K562 (cell line): Measurements from ENCODE around the gene KCNF1.

Source experiments
- CTCF ChIP-seq, 3 experiments: IDR thresholded peaks in 2 of 3; conservative IDR thresholded peaks in 1 of 3; 2 replicates each; pipeline ENCODE4 v1.5.1; 2011 to 2012; ENCODE audit warnings: low read length in 3 of 3, mild to moderate bottlenecking in 3 of 3, control low read depth in 2 of 3, improper control_type of control experiment in 1 of 3, inconsistent platforms in 1 of 3, low read depth in 1 of 3, mixed read lengths in 1 of 3, moderate library complexity in 1 of 3; ENCODE audit not compliant: insufficient read depth in 2 of 3
- FIP1L1 ChIP-seq: fragments of 200-400 bp; formaldehyde crosslinking; IDR thresholded peaks from 2 replicates; pipeline ENCODE4 v1.6.1; 2018; ENCODE audit warnings: mild to moderate bottlenecking, low read depth, low read length; ENCODE audit not compliant: poor library complexity, severe bottlenecking
- GABPA ChIP-seq: fragments of 200-800 bp; sonication (Bioruptor generic); conservative IDR thresholded peaks from 2 replicates; pipeline ENCODE4 v1.6.1; 2016; ENCODE audit warnings: low read depth, missing genetic modification characterization, missing compliant biosample characterization
- GTF2B ChIP-seq: IDR thresholded peaks from 2 replicates; pipeline ENCODE4 v1.6.1; 2011; ENCODE audit not compliant: insufficient read length; ENCODE audit errors: extremely low read depth
- MYNN ChIP-seq, 2 experiments: sonication (generic); formaldehyde crosslinking in 1 of 2; IDR thresholded peaks; 2 replicates each; pipeline versions ENCODE4 v1.5.0 to v1.6.1; 2016 to 2020; ENCODE audit warnings: antibody characterized with exemption in 1 of 2, missing genetic modification reagents in 1 of 2
- PHF8 ChIP-seq: fragments of 200-600 bp; sonication (generic); IDR thresholded peaks from 2 replicates; pipeline ENCODE4 v1.6.1; 2012; ENCODE audit warnings: mixed run types, mild to moderate bottlenecking, inconsistent platforms, low read length, moderate library complexity, borderline replicate concordance
- POLR2A ChIP-seq: fragments of 450-650 bp; conservative IDR thresholded peaks from 2 replicates; pipeline ENCODE4 v1.6.1; 2016
- ZNF121 ChIP-seq: sonication (generic); formaldehyde crosslinking; conservative IDR thresholded peaks from 2 replicates; pipeline ENCODE4 v1.8.0; 2022; ENCODE audit warnings: missing genetic modification reagents
- ZNF134 ChIP-seq: fragments of 250-450 bp; sonication (Bioruptor Pico); conservative IDR thresholded peaks from 2 replicates; pipeline ENCODE4 v1.4.0; 2020
- ZNF263 ChIP-seq: sonication (generic); formaldehyde crosslinking; IDR thresholded peaks from 2 replicates; pipeline ENCODE4 v1.8.0; 2022; ENCODE audit warnings: mild to moderate bottlenecking, missing genetic modification reagents, borderline replicate concordance
- ZNF518B ChIP-seq: fragments of 250-450 bp; sonication (Bioruptor Pico); IDR thresholded peaks from 2 replicates; pipeline ENCODE4 v1.5.0; 2021; ENCODE audit warnings: mild to moderate bottlenecking, moderate library complexity
- ZNF740 ChIP-seq, 3 experiments: fragments of 200-800 bp in 1 of 3; sonication (Bioruptor generic) in 1 of 3; sonication (generic) in 1 of 3; formaldehyde crosslinking in 1 of 3; IDR thresholded peaks; 2 replicates each; pipeline versions ENCODE4 v1.6.1 to v1.8.0; 2016 to 2022; ENCODE audit warnings: mild to moderate bottlenecking in 2 of 3, missing compliant biosample characterization in 2 of 3, missing genetic modification characterization in 2 of 3, missing genetic modification reagents in 1 of 3

GRCh38 chr2:10878268-10878915 lies 33.3 kb upstream of the KCNF1 start:
- TF ChIP-seq FIP1L1 (no peak), POLR2A (no peak), ZNF263 (CRISPR knock-in tag) (no peak), GTF2B (no peak), ZNF121 (CRISPR knock-in tag) (no peak), ZNF518B (CRISPR knock-in tag) (no peak), ZNF740 (CRISPR knock-in tag; IDR thresholded peaks at IDR 0.05) (no peak), ZNF740 (tag; IDR thresholded peaks at IDR 0.05) (no peak), PHF8 (no peak), MYNN (IDR thresholded peaks at IDR 0.05) (no peak), MYNN (CRISPR knock-in tag; IDR thresholded peaks at IDR 0.05) (no peak), CTCF (IDR thresholded peaks at IDR 0.05 in 2 of 3, conservative IDR thresholded peaks at IDR 0.05 in 1 of 3; ENCODE audit: insufficient read depth in 2 of 3, low read depth in 1 of 3, low read length in 3 of 3) (no peak), GABPA (no peak), ZNF134 (no peak)
